Measurements from ENCODE around the gene MYOZ2. TPM values are rescaled to one million over a fixed set of nuclear protein-coding genes. Genes with fewer than 3 reads are reported as not detected.
A peak's percentile ranks its signal among the peaks of the same experiment; 100 is the strongest.

MYOZ2 gene
- total and polyA plus RNA-seq, 2 of the 4 experiments (the other 2 are of a cell fraction): 0.17 to 0.18 TPM

DNA sequence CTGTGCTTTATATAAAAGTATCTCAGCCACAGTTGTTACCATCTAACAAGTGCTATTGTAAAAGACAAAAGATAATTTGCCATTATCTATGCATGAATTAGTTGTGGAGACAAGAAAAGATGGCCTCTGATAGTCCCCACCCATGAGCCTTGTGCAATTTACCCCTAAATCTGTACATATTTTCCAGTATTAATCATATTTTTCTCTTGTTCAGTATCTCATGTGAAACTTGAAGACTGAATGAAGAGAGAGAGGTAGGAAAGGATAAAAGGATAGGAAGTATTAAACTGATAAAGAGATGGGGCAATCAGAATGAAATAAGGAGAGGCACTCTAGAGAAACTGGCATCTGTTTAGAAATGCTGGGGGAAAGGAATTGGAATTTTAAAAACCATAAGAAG, 3.7 kb downstream of the MYOZ2 start:
- Histone ChIP-seq H3K4me1 (ENCODE audit: control insufficient read depth, insufficient read depth, low read length) (peaks cover 7% of the 10 kb centered on the region; the same call in 1 of the 2 replicates), H4K5ac (ENCODE audit: low read depth, low read length) (no peak overlapping the region), H2BK5ac (ENCODE audit: low read depth, low read length, poor library complexity, severe bottlenecking) (no peak overlapping the region), H4K8ac (ENCODE audit: low read depth in 2 of 2, low read length in 2 of 2) (no peak overlapping the region), H3K9me1 (ENCODE audit: insufficient read depth, low read length) (no peaks in the 10 kb centered on the region), H3K4me2 (ENCODE audit: low read depth, low read length) (no peak overlapping the region), H3K79me1 (ENCODE audit: low read depth in 1 of 2, low read length in 2 of 2) (no peaks in the 10 kb centered on the region), H3K36me3 (ENCODE audit: control insufficient read depth, insufficient read depth, low read length) (no peaks in the 10 kb centered on the region), H3K56ac (ENCODE audit: extremely low read depth, insufficient read depth, low read length) (no peak overlapping the region), H3K23ac (ENCODE audit: low read depth, low read length) (no peak overlapping the region), H3K27ac (ENCODE audit: insufficient read depth, low read length) (no peak overlapping the region), H3K27me3 (ENCODE audit: control insufficient read depth, insufficient read depth, low read length) (no peaks in the 10 kb centered on the region), H3K14ac (replicated peaks; ENCODE audit: low read depth, low read length) (no peak overlapping the region), H3K4ac (ENCODE audit: low read depth, low read length) (no peak overlapping the region), H2BK20ac (ENCODE audit: low read depth, low read length) (no peak overlapping the region), H2AK5ac (ENCODE audit: low read depth, low read length) (no peak overlapping the region), H3K9ac (ENCODE audit: low read depth, low read length) (no peak overlapping the region), H2AK9ac (replicated peaks; ENCODE audit: low read depth, low read length, poor library complexity) (no peak overlapping the region), H3K9me3 (ENCODE audit: control insufficient read depth, insufficient read depth, low read length) (no peaks in the 10 kb centered on the region), H2AFZ (replicated peaks; ENCODE audit: low read length, poor library complexity) (no peak overlapping the region), H4K20me1 (ENCODE audit: insufficient read depth, low read length) (no peaks in the 10 kb centered on the region), H2BK15ac (ENCODE audit: low read depth, low read length) (no peak overlapping the region), H2BK120ac (ENCODE audit: low read depth, low read length) (no peak overlapping the region), H3K18ac (ENCODE audit: low read depth, low read length) (no peak overlapping the region; the same call in 1 of the 2 replicates), H4K91ac (ENCODE audit: insufficient read depth, low read depth, low read length) (no peak overlapping the region), H3K4me3 (ENCODE audit: insufficient read depth, low read depth, low read length) (no peak overlapping the region)
- TF ChIP-seq CEBPB (IDR thresholded peaks at IDR 0.05; ENCODE audit: low read depth, low read length) (peak; percentile 44; the same call in 1 of the 2 replicates), RAD21 (IDR thresholded peaks at IDR 0.05; ENCODE audit: low read length) (no peak)
- dilution Hi-C loops (cut with HindIII; ENCODE audit: low sequenced_read_pairs, unreplicated experiment) (no loop called here), intact Hi-C loops (cut with micrococcal nuclease) (loop anchor here (10.0 kb wide), 1 partner anchor 2005 kb away; no protein-coding TSS in a partner anchor), in situ Hi-C loops (cut with MboI; ENCODE audit: low sequenced_read_pairs) (no loop called here)
- ChIA-PET CTCF (no interaction called here), POLR2A (ENCODE audit: unreplicated experiment) (no interaction called here)
- BruUV-seq (replicated peaks): no TSS peak
- no peak for ATAC-seq (ENCODE audit: low read depth)
- no peak for DNase-seq
